GM04504 (cell line): Measurements from ENCODE around the gene ASPM.

Experiments
- DNase-seq: peaks from one replicate; pipeline ENCODE4 v3.0.0-alpha.2; 2012; ENCODE audit warnings: low read depth

Gene ASPM

DNA sequence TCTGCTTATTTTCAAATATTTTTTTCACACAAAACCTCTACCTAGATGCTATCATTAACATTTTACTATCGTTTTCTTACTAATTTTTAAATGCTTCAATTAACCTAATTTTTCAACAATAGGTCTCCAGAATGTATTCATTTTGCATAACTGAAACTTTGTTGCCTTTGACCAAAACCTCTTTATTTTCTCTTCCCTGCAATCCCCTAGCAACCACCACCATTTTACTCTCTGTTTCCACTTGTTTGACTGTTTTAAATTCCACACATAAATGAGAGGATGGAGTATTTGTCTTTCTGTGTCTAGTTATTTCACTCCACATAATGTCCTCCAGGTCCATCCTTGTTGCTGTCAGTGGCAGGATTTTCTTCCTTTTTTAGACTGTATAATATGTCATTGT, 69.9 kb downstream of the ASPM start:
- no peak for DNase-seq

DNA sequence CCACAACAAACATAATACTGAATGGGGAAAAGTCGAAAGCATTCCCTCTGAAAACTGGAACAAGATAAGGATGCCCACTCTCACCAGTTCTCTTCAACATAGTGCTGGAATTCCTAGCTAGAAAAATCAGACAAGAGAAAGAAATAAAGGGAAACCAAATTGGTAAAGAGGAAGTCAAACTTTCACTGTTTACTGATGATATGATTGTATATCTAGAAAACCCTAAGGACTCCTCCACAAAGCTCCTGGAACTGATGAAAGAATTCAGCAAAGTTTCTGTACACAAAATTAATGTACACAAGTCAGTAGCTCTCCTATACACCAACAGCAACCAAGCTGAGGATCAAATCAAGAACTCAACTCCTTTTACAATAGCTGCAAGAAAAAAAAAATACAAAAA, 72.5 kb downstream of the ASPM start:
- DNase-seq, result no peak

DNA sequence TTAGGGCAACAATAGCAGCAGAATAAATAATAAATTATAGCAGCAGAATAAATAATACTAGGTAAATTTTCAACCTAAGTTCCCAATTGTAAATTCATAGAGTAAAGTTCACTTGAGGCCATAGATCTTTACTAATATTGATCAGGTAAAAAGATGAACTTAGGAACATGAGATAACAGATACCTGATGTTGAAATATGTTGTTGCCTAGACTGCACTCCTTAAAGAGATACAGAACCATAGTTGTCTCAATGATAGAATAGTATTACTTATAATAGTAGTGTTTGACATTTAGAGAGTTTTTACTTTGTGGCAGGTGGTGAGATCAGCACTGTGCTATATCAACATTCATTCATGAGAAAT, 79.0 kb downstream of the ASPM start:
- no peak for DNase-seq

DNA sequence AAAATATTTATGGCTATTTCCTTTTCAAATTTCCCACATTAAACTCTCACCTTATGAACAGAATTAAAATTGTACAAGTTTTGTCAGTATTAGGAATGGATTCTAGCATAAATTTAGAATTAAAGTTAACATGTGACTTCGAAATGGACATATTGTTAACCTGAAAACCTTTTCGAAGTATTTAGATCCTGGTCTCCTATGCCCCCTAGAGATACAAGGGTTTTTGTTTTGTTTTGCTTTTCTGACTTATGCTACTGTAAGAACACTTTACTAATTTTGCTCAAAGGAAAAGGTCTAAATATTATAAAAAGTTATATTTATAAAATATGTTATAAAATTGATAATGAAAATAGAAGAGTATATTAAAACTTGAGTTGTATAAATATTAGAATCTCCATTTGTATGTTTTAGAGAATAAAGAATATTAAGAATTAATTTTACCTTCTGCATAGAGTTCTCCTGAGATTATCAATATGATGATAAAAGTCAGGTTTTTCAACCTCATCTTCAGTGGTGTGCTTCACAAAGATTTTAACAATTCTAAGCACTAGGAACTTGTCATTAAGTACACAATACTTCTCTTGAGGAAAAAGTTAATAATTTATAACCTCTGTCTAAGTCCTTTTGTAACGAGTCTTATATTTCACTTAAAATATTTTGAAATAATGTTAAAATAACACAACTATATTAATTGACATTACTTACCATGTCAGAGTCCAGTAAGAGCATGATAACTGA, 79.6 kb downstream of the ASPM start, which contains the start of gene F13B:
Gene F13B (minus strand): TSS at position 542 of the 738 bp plus-strand sequence. CDS start 37 bp downstream, at position 505.
- no peak for DNase-seq

DNA sequence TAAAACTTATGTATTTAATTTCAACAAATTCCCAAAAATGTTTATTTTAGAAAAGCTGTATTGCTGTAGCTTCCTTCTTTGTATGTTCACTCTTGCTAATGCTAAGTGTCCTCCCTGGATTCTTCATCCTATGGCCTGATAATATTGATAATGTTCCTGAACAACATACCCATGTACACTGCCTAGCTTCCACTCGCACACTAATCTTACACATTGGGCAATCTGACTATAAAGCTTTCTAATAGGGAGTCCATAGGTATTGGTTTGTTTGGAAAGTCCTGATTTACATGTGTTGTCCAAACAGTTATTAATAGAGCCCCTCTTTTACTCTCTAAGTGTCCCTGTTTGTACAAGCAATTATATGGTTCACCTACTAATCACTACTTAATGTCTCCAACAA, 80.2 kb downstream of the ASPM start:
- DNase-seq, result no peak

DNA sequence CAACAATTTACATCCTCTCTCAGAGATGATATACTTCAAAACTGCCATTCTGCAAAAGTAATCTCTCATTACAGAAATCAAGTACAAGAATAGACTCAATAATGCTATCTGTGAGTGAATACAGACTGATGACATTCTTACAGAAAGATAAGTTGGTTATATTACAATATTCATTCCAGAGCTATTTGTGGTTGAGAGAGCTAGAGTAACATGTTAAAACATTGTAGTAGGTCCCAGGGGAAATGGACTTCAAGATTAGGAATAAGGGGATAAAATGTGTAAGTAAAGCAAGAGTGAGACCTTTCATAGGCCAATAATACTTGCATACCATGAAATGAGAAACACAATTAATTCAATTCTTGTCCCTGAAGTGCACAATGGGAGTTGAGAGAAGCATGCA, 80.9 kb downstream of the ASPM start:
- DNase-seq, result peak; percentile 3

DNA sequence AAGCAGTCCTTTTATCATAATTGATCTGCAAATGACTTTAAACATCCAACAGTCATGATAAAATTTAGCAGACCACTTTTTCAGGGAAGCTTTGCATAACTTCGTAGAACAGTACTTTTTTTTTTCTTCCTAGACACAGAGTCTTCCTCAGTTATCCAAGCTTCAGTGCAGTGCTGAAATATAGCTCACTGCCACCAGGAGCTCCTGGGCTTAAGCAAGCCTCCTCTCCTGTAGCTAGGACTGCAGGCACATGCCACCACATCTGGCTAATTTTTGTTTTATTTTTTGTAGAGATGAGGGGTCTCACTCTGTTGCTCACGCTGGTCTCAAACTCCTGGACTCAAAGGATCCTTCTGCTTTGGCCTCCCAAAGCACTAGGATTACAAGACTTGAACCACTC, 83.3 kb downstream of the ASPM start:
- no peak for DNase-seq

DNA sequence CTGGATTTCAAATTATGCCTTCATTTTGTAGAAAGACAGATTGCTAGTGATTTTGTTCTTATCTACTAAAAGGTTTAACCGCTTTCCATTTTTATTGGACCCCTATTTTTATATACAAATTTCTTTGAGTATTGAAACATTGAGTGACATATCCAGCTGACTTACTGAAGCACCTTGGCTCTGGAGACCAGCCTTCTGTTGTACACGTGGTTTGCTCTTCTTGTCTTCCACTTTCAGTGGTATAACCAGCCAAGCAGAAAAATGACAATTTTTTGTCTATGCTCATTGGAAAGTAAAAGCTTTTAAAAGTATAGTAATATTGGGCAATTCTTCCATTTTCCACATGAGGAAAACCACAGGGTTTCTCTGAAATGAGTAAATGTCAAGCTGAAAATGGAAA, 83.8 kb downstream of the ASPM start:
- no peak for DNase-seq

DNA sequence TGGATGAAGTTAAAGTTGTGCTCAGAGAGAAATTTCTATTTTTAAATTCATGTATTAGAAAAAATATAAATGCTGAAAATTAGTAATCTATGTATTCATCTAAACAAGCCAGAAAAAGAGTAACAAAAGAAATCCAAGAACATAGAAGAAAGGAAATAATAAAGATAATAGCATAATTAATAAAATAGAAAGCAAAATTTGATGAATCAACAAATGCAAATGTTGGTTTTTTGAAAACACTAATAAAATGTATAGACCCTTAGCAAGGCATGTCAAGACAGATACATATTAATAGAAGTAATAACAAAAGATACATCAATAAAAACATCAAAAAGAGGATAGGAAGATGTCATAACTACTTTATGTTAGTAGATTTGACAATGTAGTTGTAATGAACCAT, 97.4 kb downstream of the ASPM start:
- DNase-seq, result no peak

DNA sequence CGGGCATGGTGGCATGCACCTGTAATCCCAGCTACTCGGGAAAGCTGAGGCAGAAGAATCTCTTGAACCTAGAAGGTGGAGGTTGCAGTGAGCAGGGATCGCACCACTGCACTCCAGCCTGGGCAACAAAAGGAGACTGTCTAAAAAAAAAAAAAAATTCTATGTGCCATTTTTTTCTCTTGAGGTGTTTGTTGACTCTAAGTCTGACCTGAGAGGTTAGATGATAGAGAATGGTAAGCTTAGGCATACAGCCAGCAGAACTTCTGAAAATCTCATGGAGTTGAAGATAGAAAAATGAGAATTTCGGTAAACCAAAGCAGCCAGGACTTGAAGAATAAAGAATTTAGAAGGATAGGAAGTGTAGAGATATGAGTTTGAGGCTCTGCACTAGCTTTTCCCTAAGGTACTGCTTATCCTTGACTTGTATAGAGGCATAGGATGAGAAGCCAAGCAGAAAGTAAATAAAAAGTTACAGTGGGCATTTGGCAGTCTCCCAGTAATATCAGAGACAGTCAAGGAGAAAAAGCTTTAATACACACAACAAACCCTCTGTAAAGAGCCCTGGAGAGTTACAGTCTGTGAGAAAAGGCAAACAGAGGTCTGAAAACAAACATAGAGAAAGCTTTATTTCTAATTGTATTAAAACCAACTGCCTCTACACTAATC, 103.7 kb downstream of the ASPM start:
- no peak for DNase-seq

DNA sequence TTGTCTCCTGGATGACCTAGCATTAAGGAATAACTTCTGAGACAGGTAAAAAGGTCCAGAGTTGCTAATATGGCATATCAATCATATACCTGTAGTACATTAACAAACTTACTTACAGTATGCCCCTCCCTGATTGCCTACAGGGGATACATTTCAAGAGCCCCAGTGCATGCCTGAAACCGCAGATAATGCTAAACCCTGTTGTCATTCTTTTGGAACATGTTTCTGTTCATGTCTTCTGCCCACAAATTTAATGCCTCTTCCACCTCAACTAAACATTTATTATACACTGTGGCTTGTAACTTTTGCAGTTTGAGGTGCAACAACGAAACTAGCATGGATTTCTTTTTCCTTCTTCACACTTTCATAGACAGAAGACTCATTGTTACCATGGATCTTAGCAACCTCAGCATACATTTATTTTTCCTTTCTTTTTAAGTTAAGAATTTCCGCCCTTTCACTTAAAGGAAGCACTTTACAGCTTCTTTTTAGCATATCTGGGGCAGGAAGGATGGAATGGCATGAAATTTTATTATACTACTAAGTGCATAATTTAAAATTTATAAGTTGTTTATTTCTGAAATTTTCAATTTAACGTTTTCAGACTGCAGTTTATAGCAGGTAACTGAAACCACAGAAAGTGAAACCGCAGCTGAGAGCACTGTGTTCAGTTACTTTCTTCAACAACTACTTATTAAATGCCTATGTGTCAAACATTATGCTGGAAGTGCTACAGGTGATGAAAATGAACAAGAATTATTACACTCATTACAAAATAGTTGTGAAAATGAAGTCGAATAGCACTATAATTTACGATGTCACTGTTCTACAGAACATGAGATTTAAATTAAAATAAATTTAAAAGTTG, 104.7 kb downstream of the ASPM start:
- no peak for DNase-seq

DNA sequence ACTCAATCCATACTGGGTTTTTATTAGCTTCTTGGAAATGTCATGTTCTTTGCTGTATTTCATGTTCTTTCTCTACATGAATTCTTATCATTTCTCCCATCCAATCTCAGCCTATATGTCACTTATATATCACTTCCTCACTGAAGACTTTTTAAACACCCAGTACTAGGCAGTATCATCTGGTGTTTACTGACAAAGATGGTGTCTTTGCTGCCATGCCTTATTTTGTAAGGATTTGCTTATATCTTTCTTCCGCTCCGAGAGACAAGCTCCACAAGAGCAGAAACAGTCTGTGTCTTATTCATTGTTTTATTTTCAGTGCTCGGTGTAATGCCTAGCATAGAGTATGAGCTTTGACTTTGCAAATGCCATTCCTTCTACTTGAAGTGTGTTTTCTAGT, 109.6 kb downstream of the ASPM start:
- DNase-seq, result no peak

DNA sequence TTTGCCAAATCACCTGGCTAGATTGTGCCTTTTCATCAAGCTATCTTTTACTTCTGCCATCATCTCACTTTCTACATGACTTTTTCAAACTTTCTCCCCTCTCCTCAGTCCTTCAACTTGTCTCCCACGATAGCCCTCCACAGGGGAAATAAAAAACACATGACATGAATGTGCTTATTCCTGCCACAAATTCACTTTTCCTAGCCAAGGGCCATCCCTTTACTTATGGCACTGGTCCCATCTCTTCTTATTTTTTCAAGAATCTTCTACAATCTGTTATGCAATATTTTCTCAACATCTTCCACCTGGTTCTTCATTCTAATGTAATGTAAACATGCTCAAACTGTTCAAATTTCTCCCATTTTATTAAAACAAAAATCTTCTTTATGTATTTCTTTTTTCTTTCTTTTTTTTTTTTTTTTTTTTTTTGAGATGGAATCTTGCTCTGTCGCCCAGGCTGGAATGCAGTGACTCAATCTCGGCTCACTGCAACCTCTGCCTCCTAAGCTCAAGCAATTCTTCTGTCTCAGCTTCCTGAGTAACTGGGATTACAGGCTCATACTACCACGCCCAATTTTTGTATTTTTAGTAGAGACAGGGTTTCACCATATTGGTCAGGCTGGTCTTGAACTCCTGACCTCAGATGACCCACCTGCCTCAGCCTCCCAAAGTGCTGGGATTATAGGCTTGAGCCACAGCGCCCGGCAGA, 111.7 kb downstream of the ASPM start:
- peak; percentile 46 for DNase-seq
